CD4-positive, alpha-beta T cell treated with Interleukin-12 subunit alpha and Interleukin-12 subunit beta, for 1 hour (primary cell): ENCODE measurements around the gene TEX44.
A peak's percentile ranks its signal among the peaks of the same experiment; 100 is the strongest.

Experiments used
- DNase-seq: peaks from one replicate; pipeline ENCODE4 v3.0.0-alpha.2; 2020

The TEX44 gene

DNA sequence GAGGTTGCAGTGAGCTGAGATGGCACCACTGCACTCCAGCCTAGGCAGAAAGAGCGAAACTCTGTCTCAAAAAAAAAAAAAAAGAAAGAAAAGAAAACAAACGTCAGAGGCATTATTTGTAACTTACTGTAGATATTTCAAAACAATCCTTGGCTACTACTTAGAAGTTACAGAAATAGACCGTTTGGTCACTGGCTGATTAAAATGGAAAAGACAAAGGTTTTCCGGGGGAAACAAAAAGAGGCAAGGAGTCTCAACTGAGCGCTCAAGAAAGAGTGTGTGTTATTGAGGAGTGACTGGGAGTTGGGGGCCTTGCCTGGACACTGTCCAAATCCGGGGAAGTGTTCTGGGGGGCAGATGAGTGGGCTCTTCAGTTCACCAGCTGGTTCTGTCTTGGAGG, 47.6 kb downstream of the TEX44 start:
- no peak for DNase-seq

GRCh38 chr2:231640641-231641111, 48.0 kb downstream of the TEX44 start:
- DNase-seq: no peak

GRCh38 chr2:231642631-231643494, 50.2 kb downstream of the TEX44 start:
- peak; percentile 61 for DNase-seq

DNA sequence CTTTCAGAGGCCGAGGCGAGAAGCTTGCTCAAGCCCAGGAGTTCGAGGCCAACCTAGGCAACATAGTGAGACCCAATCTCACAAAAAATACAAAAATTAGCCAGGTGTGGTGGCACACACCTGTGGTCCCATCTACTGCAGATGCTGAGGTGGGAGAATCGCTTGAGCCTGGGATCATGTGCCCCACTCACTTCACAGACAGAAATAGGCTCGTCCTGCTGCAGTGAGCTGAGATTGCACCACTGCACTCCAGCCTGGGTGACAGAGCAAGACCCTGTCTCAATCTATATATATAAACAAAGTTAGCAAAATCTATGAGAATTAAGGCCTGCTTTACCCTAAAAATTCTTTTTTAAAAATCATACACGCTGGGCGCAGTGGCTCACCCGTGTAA, 50.8 kb downstream of the TEX44 start:
- no peak for DNase-seq
